Activated CD8-positive, alpha-beta T cell treated with anti-CD3 and anti-CD28 coated beads for 36 hours (primary cell): ENCODE results near the gene PADI3. TPM values are rescaled to one million over a fixed set of nuclear protein-coding genes. Genes with fewer than 3 reads are reported as not detected.
A peak's percentile ranks its signal among the peaks of the same experiment; 100 is the strongest.

ENCODE experiments used
- ATAC-seq: fragments of 200-7000 bp; cut with Tn5 transposase; one replicate; pipeline ENCODE4 v1.10.0; 2021; ENCODE audit warnings: mild to moderate bottlenecking, moderate library complexity
- CTCF ChIA-PET: fragments of 350-600 bp; sonication (Branson Sonifier 250); formaldehyde crosslinking; loops from one replicate; lab custom pipeline; 2021; ENCODE audit warnings: antibody characterized with exemption; lab: Charles Lee
- POLR2A ChIA-PET: fragments of 350-600 bp; sonication (Branson Sonifier 250); formaldehyde crosslinking; loops from one replicate; lab custom pipeline; 2021; ENCODE audit warnings: antibody characterized with exemption; lab: Charles Lee
- DNase-seq: peaks from one replicate; pipeline ENCODE4 v3.0.0-alpha.2; 2020
- H3K27ac Mint-ChIP-seq: one replicate; pipeline ENCODE4 v1.8.0; 2021; ENCODE audit warnings: mild to moderate bottlenecking, mixed read lengths
- H3K27me3 Mint-ChIP-seq: one replicate; pipeline ENCODE4 v1.8.0; 2021; ENCODE audit warnings: mixed read lengths
- H3K36me3 Mint-ChIP-seq: one replicate; pipeline ENCODE4 v1.8.0; 2021; ENCODE audit warnings: low read depth, mixed read lengths
- H3K4me1 Mint-ChIP-seq: one replicate; pipeline ENCODE4 v1.8.0; 2021; ENCODE audit warnings: low read depth, mixed read lengths
- H3K4me3 Mint-ChIP-seq: one replicate; pipeline ENCODE4 v1.8.0; 2021; ENCODE audit warnings: mild to moderate bottlenecking, moderate library complexity, mixed read lengths
- H3K9me3 Mint-ChIP-seq: one replicate; pipeline ENCODE4 v1.8.0; 2021; ENCODE audit warnings: mixed read lengths
- CTCF ChIP-seq: fragments of 200-600 bp; IDR thresholded peaks from one replicate; pipeline ENCODE4 v1.8.0; 2022; ENCODE audit warnings: antibody characterized with exemption, mild to moderate bottlenecking
- intact Hi-C: fragments of 100-400 bp; cut with micrococcal nuclease; formaldehyde crosslinking; loops from one replicate; pipeline ENCODE4 v1.10.0; 2022
- total RNA-seq, 2 experiments: library from RNA; stranded (reverse); gene quantifications; one replicate each; pipeline ENCODE4 v1.2.3, GENCODE V29; 2021

PADI3 gene
- total RNA-seq, 2 experiments from 2014 or later: not detected

- ATAC-seq: no peak
- peaks cover 54% of the 10 kb centered on the region for H3K27me3 Mint-ChIP-seq
- ChIA-PET CTCF (interaction anchor here (1.0 to 1.2 kb wide), 2 partner anchors 27 to 85 kb away, joined by 3 read pairs; no protein-coding TSS in a partner anchor), POLR2A (no interaction called here)
- DNase-seq: no peak
- H3K9me3 Mint-ChIP-seq: no peaks in the 10 kb centered on the region
- no peak overlapping the region for H3K27ac Mint-ChIP-seq
- no peaks in the 10 kb centered on the region for H3K36me3 Mint-ChIP-seq
- intact Hi-C loops: no loop called here
- TF ChIP-seq CTCF: no peak
- H3K4me1 Mint-ChIP-seq: peaks cover 46% of the 10 kb centered on the region
- H3K4me3 Mint-ChIP-seq: no peak overlapping the region
Observed at GRCh38 chr1:17210176-17210575, 38.7 kb upstream of the PADI3 start.

GRCh38 chr1:17211377-17211776 lies 37.5 kb upstream of the PADI3 start:
- Mint-ChIP-seq H3K27me3 (peaks cover 56% of the 10 kb centered on the region), H3K27ac (no peak overlapping the region), H3K4me1 (peaks cover 48% of the 10 kb centered on the region), H3K9me3 (no peaks in the 10 kb centered on the region), H3K4me3 (no peak overlapping the region), H3K36me3 (no peaks in the 10 kb centered on the region)
- DNase-seq (no peak), ATAC-seq (no peak)
- intact Hi-C loops: no loop called here
- ChIA-PET CTCF (no interaction called here), POLR2A (interaction anchor here (1.2 kb wide), 1 partner anchor 24 kb away, joined by 3 read pairs; no protein-coding TSS in a partner anchor)
- no peak for TF ChIP-seq CTCF

- intact Hi-C loops: no loop called here
- ChIA-PET CTCF (no interaction called here), POLR2A (interaction anchor here (1.2 to 1.6 kb wide), 2 partner anchors 11 to 24 kb away, joined by 3 to 6 read pairs; no protein-coding TSS in a partner anchor)
- H3K4me1 Mint-ChIP-seq: peaks cover 48% of the 10 kb centered on the region
- ATAC-seq (no peak), DNase-seq (no peak)
- H3K36me3 Mint-ChIP-seq: no peaks in the 10 kb centered on the region
- no peak for TF ChIP-seq CTCF
- peaks cover 56% of the 10 kb centered on the region for H3K27me3 Mint-ChIP-seq
- no peak overlapping the region for H3K4me3 Mint-ChIP-seq
- H3K27ac Mint-ChIP-seq: no peak overlapping the region
- no peaks in the 10 kb centered on the region for H3K9me3 Mint-ChIP-seq
Observed at GRCh38 chr1:17212009-17212408, 36.9 kb upstream of the PADI3 start.

GRCh38 chr1:17212487-17213121 lies 36.3 kb upstream of the PADI3 start:
- no peaks in the 10 kb centered on the region for H3K9me3 Mint-ChIP-seq
- peak overlapping the region; percentile 4 for H3K4me3 Mint-ChIP-seq
- H3K27ac Mint-ChIP-seq: peak overlapping the region; percentile 30
- TF ChIP-seq CTCF: no peak
- intact Hi-C loops: no loop called here
- ATAC-seq (peak; percentile 22), DNase-seq (peak; percentile 89)
- H3K4me1 Mint-ChIP-seq: peaks cover 42% of the 10 kb centered on the region
- ChIA-PET CTCF (interaction anchor here (0.7 to 1.3 kb wide), 3 partner anchors 13 to 87 kb away, joined by 3 to 5 read pairs (median 4); no protein-coding TSS in a partner anchor), POLR2A (interaction anchor here (1.3 to 1.6 kb wide), 2 partner anchors 11 kb away, joined by 3 to 6 read pairs; no protein-coding TSS in a partner anchor)
- no peaks in the 10 kb centered on the region for H3K36me3 Mint-ChIP-seq
- H3K27me3 Mint-ChIP-seq: peaks cover 58% of the 10 kb centered on the region

- no peak for ATAC-seq
- Mint-ChIP-seq H3K27ac (no peak overlapping the region), H3K4me3 (peak overlapping the region; percentile 4)
Observed at GRCh38 chr1:17213148-17213781, 35.6 kb upstream of the PADI3 start.

More at GRCh38 chr1:17213148-17213781, 35.6 kb upstream of the PADI3 start:
- ChIA-PET CTCF (interaction anchor here (0.7 to 1.3 kb wide), 4 partner anchors 14 to 88 kb away, joined by 3 to 5 read pairs (median 4); no protein-coding TSS in a partner anchor), POLR2A (interaction anchor here (0.5 to 1.6 kb wide), 3 partner anchors 10 to 164 kb away, joined by 3 to 6 read pairs (median 3); no protein-coding TSS in a partner anchor)
- intact Hi-C loops: no loop called here
- no peaks in the 10 kb centered on the region for H3K36me3 Mint-ChIP-seq
- H3K9me3 Mint-ChIP-seq: no peaks in the 10 kb centered on the region
- TF ChIP-seq CTCF: no peak
- no peak for DNase-seq
- peaks cover 61% of the 10 kb centered on the region for H3K27me3 Mint-ChIP-seq
- H3K4me1 Mint-ChIP-seq: peaks cover 36% of the 10 kb centered on the region
